Astrocyte of the spinal cord (primary cell): Measurements from ENCODE around the gene GORASP1.
A peak's percentile ranks its signal among the peaks of the same experiment; 100 is the strongest.

Experiments
- DNase-seq: peaks from one replicate; pipeline ENCODE4 v3.0.0; 2011; ENCODE audit warnings: low read depth, low spot score
- H3K4me3 ChIP-seq: 2 replicates; pipeline ENCODE4 v1.5.1; 2011; ENCODE audit warnings: low read depth, mild to moderate bottlenecking, low read length, moderate library complexity
- in situ Hi-C: cut with HindIII; loops from 2 replicates; pipeline ENCODE4 v1.10.0; 2017; ENCODE audit warnings: low sequenced_read_pairs
- TF ChIP-seq, protein P1 (sequence below): IDR thresholded peaks from 2 replicates; pipeline ENCODE4 v1.5.1; 2012; ENCODE audit warnings: low read depth, mild to moderate bottlenecking, low read length, inconsistent platforms

The GORASP1 gene

DNA sequence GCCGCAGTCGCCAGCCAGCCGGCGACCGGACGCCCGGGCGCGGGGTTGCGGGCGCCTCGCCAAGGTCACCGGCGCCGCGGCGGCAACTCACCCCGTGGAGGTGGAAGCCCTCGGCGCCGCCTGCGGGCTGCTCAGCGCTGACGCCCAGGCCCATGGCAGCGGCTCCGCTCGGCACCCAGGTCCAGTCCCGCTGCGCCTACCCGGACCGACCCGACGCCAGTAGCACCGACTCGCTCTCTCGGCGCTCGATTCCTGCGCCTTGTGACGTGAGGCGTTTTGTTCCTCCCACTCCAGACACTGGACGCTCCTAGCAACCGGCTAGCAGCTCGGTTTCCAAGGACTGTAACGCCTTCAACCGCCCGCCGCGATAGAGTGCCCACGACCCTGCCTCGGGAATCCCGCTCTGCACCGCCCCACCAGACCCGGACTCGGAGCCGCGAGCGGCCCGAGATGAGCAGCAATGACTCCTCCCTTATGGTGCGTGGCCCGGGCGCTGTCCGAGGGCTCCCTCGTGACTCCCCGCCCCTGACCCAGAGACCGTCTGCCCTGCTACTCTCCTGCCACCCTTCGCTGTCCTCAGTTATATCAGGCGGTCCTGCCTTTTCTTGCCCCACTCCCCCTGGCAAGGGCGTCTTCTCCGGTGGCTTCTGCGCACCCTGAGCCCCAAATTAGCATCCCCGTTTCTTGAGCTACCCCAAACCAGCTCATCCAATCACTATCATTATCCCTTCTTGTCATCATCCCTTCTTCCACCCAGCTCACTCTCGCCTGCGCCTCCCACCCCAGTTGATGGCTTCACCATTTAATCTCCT is at the start of gene GORASP1, which contains the start of gene TTC21A:
Gene GORASP1, minus strand, starts transcription at position 240 of the 812 bp plus-strand sequence. Its CDS starts 86 bp downstream, at position 154.
Gene TTC21A, plus strand, starts transcription at position 293 of the 812 bp plus-strand sequence. Its CDS starts 158 bp downstream, at position 451.
- H3K4me3 ChIP-seq: peak within 1 kb of the TSS; percentile 91
- in situ Hi-C loops: loop anchor here (25.0 kb wide), 1 partner anchor 180 kb away; the partner anchor contains the start of gene CX3CR1
- DNase-seq: peak; percentile 87
- TF ChIP-seq, protein P1, sequence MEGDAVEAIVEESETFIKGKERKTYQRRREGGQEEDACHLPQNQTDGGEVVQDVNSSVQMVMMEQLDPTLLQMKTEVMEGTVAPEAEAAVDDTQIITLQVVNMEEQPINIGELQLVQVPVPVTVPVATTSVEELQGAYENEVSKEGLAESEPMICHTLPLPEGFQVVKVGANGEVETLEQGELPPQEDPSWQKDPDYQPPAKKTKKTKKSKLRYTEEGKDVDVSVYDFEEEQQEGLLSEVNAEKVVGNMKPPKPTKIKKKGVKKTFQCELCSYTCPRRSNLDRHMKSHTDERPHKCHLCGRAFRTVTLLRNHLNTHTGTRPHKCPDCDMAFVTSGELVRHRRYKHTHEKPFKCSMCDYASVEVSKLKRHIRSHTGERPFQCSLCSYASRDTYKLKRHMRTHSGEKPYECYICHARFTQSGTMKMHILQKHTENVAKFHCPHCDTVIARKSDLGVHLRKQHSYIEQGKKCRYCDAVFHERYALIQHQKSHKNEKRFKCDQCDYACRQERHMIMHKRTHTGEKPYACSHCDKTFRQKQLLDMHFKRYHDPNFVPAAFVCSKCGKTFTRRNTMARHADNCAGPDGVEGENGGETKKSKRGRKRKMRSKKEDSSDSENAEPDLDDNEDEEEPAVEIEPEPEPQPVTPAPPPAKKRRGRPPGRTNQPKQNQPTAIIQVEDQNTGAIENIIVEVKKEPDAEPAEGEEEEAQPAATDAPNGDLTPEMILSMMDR: no peak

DNA sequence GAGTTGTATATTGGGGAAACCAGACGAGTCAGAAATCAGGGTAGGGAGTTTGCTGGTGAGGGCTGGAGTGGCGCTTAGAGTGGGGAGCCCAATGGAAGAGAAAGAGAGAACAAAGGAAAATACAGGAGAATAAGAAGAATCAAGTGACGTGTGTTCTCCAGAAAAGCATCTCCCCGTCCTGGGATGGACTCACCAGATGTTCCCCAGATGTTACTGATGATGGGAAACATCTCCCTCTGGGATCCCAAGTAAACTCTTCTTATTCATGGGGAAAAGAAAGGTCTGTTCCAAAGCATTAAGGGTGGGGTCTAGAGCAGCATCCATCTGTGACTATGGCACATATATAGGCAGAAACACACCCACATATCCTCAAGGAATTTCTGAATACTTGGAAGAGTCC is 49.0 kb upstream of the GORASP1 start:
- H3K4me3 ChIP-seq: no peak overlapping the region
- TF ChIP-seq, protein P1: no peak
- no peak for DNase-seq
- in situ Hi-C loops: no loop called here

DNA sequence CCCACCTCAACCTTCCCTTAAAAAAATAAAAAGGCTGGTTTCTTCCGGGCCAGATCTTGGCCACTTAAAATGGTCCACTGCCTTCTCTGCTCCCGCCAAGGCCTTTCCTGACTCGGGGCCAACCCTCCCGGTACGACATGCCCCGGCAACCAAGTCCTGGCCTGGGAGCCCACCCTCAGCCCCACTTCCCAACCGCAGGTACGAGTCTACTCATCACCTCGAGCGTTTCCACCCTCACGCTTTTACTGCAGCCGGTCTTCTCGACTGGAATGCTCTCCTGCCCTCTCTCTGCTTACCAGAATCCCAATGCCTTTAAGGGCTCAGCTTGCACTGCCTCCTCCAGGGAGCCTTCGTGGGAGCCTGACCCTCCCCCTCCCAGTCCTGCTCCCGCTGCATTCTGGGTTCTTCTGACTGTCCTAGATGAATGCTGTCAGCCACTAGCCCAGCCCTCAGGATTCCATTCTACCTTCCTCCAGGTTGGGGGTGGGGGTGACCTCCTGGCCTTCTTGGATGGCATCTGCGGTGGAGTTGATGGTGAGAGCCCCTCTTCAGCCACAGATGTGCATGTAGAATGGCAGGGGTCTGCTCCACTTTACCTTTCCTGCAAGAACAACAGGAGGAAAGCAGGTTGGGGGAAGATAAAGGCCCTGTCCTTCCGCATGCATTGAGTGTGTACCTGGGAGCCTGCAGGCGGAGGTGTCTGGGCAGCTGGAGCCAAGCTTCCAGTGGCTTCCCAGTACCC is 47.0 kb upstream of the GORASP1 start:
- in situ Hi-C loops: no loop called here
- no peak for DNase-seq
- TF ChIP-seq, protein P1: no peak
- H3K4me3 ChIP-seq: no peak overlapping the region

DNA sequence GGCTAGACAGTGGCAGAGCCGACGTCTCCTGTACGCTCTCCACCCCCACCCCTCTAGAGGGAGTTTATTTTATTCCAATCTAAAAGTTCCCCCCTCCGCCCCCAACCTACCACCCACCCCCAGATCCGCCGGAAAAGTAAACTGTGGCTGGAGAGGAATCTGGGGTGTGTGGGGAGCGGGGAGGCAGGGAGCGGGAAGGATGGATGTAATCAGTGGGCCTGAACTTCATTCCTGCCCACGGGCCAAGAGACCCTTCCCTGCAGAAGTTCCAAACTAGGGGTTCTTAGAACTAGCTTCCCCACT is 46.5 kb upstream of the GORASP1 start:
- in situ Hi-C loops: no loop called here
- no peak for DNase-seq
- peak overlapping the region; percentile 24 for H3K4me3 ChIP-seq
- TF ChIP-seq, protein P1: no peak

DNA sequence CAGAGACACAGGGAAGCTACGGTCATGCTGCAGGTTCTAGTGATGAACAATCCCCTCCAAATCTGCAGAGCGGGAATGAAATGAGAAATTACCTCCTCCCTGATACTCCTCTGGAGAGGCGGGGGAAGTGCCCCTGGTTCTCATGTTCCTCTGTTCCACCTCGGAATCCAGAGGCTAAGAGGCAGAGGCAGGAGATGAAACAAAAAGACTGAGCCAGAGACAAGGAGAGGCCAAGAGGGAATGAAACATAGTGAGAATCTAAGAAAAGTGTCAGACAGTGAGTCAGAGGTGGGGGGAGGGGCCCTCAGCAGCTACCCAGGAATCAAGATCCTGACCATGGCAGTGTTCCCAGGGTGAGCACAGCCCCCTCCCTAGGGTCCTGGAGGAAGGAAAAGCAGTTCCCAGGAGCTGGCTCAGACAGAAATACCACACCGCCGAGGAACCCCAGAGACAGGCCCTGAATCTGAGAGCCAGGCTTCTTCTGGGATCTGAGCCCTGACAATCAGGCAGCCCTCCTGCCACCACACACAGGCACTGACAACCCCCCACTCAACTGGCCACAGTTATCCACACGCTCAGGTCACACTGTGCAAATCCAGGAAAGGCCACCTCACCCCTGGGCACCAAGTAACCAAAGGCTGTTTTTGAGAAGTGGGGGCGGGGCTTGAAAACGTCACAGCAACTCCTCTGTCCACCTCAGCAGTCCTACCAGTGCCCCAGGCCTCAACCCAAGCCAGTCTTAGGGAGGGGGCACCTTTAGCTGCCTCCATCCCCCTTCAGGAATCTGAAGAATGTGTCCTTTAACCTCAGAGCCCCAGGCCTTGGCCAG is 43.6 kb upstream of the GORASP1 start:
- peak; percentile 98 for DNase-seq
- TF ChIP-seq, protein P1: no peak

More for the DNA sequence above, 43.6 kb upstream of the GORASP1 start:
- peak overlapping the region; percentile 61 for H3K4me3 ChIP-seq
- in situ Hi-C loops: no loop called here
